Measurements from ENCODE around the gene CFAP74.

The CFAP74 gene

DNA sequence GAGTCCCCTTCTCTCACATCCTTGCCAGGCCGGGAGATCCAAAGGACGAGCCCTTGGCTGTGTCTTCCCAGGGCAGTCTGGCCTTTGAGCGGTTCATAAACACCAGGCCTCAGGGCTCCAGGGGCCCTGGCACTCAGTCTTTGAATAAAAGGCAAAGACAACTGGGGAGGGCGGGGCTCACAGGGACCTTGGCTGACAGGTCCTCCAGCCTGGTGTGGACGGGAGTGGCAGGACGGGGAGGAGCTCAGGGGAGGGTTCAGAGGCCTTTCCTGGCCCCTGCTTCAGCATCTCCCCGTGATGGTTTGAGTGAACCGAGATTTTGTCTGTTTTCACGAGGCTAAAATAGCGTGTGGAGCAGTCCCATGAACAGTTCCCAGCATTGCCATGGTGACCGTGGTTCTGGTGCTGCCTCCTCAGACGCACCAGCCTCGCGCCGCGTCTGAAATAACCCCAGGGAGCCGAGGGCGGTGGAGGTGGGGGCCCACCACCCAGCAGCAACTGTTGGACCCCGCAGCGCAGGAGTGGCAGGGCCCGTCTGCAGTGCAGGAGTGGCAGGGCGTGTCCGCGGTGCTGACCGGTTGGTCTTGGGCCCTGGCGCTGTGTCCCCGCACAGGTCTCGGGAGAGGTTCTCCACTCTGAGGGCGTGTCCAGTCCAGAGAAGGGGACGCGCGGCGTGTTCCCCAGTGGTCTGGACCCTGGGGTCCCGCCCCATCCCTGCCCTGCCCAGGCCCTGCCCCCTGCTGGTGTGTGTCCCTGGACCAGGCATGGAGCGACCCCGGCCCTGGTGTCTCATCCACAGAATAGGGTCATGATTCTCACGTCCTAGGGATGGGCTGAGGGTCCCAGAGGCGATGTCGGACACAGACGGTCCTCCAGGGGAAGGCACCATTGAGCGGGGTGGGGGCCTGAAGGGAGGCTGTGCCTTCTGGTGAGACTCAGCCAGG, 39.5 kb upstream of the CFAP74 start:
- DNase-seq: no peak

DNA sequence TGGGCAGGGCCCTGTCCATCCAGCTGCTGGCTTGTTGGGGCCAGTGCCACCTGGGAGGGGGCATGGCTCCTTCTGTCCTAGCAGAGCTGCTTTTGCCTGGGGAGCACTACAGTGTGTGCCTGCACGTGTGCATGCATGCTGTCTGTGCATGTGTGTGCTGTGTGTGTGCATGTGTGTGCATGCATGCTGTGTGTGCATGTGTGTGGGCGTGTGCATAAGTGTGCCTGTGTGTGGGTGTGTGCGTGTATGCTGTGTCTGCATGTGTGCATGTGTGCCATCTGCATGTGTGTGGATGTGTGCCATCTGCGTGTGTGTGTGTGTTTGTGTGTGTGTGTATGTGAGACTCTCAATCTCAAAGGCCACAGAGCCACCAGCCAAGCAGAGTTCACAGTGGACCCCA, 38.3 kb upstream of the CFAP74 start:
- DNase-seq: no peak

DNA sequence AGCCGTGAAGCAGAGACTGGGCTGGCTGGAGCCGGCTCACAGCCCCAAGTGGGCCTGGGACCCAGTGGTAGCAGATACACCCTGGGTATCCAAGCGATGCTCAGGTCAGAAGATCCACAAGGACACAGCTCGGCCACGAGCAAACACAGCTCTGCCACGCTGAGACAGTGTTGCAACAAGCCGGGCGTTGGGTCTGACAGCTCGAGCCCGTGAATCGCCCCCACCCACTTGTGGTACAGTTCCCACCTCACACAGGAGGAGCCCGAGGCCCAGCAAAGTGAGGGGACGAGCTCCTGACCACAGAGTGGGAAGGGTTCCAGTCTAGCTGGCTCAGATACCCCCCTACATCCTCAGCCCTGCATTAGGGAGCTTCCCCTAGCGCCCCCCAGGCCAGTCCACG, 37.7 kb upstream of the CFAP74 start:
- DNase-seq: no peak

DNA sequence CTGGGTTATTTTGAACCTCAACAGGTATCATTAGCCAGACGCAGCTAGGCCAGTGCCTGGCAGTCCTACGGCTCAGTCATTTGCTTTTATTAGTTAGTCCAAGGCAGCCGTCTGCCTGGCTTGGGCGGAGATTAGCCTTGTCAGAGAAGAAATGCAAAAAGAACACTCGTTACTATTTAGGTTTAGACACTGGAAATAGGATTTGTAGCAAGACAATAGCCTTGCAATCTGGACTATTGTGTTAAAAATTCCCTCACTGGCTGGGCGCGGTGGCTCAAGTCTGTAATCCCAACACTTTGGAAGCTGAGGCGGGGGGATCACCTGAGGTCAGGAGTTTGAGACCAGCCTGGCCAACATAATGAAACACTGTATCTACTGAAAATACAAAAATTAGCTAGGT, 35.7 kb upstream of the CFAP74 start:
- no peak for DNase-seq

DNA sequence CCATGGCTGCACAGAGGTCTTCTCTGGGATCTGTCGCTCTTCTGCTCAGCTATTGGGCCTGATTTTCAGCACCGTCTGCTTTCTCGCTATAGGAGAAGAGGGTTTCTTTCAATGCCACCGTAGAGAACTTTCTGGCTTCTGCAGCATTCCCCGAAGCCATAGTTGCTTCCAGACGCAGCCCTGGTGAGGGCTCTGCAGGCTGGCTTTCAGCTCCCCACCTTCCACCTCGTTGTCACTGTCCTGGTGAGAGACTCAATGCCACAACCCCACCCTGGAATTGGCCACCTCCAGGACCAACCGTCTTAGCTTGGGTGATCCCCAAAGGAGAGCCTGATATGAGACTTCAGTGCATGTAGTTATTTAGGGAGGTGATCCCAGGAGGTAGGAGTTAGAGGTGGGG, 34.6 kb upstream of the CFAP74 start:
- DNase-seq: no peak

DNA sequence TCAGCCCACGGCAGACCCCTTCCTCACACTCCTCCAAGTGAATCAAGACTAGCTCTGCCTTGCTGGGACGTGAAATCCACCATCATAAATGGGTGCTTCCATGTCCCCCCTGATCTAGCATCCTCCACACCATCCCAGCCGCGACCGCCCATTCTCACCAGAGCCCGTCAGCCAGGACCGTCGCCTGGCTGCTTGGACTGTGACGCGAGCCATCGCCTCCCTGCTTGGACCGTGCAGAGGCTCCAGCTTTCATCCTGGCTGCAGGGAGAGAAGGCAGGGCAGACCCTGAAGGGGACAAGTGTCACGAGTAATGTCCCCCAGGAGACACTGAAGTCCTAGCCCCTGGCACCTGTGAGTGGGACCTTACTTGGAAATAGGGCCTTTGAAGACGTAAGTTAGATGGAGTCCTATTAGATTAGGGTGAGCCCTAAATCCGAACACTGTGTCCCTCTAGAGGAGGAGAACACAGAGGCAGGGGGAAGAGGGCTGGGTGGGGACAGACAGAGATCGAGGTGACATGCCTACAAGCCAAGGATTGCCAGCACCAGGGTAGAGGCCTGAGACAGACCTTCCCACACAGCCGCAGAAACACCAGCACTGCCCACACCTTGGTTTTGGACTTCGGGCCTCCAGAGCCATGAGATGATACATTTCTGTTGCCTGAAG, 33.9 kb upstream of the CFAP74 start:
- no peak for DNase-seq

DNA sequence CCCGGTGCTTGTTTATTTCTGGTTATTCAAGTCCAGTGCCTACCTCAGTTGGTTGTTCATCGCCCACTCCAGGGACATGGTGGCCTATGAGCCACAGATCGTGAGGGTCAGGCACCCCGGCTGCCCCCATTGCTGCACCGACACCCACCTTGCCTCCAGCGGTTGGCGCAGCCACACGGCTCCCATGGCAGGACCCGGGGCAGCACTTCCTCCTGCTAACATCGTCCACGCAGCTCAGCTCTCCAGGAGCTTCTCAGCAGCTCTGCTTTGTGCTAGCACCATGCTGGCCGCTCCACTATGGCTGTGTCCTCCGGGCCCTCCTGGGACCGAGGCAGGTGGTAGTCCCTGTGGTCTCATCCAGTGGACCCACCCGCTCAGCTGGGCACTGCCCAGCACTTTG, 32.7 kb upstream of the CFAP74 start:
- DNase-seq: no peak

DNA sequence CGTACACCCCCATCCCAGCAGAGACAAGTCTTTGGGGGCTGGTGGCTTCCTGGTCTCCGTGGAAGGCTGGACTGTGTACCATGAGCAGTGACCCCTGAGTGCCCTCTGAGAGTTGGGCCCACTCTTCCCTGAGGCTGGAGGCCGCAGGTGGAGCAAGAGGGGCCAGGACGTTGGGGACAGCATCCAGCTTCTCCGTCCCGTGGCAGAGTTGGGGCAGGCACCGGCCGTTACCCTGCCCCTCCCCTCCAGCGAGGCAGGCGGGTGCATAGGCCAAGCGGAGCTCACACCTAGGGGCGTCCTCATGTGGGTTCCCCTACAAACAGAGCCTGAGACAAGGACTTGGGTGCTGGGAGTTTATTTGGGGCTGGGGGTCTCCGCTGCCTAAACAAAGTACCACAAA, 29.6 kb upstream of the CFAP74 start:
- DNase-seq: no peak

DNA sequence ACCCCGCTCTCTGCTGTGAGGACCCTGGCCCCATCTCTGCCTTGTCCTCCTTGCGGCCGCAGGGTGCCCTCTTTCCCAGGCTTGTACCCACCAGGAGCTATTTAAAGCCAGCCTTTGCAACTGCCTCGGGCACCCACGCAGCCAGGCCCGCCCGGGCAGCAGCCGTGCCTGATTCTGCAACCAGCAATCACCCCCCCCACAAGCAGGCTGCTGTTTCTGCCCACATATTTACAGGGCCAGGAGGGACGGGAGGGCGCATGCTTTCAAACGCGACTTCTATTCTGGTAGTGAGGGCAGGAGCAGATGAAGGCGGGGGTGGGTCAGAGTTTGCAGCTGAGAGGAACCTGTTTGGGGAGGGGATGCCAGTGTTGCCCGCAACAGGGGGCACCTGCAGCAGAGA, 29.2 kb upstream of the CFAP74 start:
- DNase-seq: no peak

DNA sequence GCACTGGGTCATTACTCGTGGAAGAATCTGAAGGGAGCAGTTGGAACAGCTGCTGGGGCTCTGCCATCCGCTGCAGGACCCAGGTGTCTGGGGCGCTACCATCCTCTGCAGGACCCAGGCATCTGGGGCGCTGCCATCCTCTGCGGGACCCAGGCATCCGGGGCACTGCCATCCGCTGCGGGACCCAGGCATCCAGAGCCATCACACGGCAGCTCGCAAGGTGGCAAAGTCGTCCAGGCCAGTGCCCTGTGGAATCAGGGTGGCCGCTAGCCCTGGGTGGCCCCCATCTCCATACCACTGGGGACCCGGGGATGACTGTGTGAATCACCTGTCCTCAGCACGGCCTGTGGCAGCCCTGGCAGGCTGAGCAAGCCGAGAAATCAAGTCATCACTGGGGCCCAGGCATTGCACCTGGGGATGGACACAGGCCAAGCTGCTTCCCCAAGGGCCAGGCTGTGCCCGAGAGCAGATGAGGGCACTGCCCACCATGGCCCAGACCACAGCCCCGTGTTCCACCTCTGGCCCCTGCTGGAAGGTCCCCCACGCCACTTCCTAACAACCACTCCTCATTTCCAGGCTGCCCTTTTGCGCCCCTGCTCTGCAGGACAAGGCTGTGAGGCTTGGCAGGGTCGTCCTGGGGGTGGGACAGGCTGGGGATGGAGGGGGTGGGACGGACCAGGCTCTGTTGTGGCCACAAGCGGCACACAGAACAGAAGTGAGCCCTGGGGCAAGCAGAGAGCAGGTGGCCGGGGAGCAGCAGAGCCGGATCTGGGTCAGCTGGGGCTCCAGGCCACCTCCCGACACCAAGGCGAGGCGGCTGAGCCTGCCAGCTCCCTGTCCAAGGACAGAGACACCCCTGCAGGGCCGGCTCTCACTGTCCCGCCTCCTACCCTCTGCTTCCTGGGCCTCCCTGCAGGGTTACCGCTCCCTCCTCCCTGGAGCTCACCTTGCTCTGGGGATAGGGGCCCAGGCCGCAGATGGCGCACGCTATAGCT, 28.3 kb upstream of the CFAP74 start:
- no peak for DNase-seq

DNA sequence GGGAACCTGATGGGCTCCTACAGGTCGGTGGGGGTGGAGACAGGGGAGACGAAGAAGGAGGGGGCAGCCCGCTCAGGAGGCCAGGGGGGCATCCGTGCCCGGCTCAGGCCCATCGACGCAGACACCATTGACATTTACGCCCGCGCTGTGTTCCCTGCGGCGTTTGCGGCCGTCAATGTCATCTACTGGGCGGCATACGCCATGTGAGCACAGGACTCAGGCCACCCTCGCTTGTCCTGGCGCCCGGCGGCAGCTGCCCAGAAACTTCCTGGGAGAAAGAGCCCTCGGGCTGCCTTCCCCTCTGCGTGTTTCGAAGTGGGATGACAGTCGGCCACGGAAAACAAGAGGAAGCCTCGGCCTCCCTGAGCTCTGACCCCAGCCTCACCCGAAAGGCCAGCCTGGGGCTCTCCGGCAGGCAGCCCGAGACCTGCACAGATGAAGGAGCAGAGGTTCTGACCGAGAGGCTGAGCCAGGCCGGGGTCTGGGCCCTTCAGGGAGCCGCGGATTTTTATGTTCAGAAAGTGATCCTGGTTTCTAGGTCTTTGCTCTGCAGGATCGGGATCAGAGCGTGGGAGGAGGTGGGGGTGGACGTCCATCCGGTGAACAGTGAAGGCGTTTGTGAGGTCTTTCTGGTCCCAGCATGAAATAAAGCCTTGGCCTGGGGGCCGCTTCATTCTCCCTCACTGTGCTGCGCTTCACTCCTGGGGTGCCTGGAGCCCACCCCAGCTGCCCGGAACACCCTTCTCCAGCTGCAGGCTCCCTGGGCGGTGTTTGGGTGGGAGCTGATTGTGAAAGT, 26.7 kb upstream of the CFAP74 start:
- no peak for DNase-seq

DNA sequence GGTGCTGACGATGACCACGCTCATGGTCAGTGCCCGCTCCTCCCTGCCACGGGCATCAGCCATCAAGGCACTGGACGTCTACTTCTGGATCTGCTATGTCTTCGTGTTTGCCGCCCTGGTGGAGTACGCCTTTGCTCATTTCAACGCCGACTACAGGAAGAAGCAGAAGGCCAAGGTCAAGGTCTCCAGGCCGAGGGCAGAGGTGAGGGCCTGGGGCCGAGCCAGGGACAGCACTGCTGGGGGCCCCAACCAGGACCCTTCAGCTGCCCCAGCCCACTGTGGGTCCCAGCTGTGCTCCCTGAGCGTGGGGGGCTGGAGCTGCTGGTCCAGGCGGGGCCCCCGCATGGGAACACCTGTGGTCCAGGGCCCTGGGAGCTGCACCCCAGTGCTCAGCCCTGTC, 26.0 kb upstream of the CFAP74 start:
- DNase-seq: no peak

DNA sequence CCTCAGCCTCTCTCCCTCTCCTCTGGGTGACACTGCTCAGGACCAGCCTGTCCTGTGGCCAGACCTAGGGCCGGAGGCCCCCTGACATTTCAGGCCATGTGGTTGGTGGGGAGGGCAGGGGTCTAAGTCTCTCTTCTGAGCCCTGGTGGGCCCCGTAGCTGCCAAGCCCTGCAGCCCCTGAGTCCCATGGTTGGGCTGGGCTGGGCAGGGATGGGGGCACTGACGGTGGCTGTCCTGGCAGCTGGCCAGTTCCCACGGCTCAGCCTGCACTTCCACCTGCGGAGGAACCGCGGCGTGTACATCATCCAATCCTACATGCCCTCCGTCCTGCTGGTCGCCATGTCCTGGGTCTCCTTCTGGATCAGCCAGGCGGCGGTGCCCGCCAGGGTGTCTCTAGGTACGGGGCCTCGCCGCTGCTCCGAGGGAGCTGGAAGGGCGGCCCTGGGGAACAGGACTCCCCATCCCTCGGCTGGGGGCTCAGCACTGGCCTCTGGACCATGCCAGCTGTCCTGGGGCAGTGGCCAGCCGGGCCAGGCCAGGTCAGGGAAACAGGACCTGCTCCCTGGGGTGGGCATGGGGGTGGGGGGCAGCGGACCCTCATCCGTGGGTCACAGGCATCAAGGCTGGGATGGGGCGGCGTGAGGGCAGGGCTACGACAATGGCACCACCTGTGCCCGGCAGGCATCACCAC, 25.4 kb upstream of the CFAP74 start:
- no peak for DNase-seq

DNA sequence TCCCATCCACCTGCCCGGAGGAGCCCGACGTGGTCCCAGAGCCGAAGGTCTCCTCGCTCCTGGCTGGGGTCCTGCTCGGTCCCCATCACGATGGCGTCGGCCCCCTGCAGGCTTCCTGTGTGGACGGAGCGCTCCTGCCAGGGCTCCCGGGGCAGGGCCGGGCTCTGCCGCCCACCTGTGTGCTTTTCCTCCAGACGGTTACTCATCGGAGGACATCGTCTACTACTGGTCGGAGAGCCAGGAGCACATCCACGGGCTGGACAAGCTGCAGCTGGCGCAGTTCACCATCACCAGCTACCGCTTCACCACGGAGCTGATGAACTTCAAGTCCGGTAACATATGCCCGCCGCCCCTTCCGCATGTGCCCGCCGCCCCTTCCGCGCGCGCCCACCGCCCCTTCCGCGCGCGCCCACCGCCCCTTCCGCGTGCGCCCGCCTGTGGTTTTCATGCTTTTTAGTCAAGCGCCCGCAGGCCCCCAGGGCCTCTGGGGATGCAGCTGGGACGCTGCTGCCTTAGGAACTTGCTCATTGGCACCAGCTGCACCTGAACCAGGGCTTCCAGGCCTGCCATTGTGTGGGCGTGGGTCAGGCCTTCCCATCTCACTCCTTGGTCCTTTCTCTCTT, 24.5 kb upstream of the CFAP74 start:
- no peak for DNase-seq

DNA sequence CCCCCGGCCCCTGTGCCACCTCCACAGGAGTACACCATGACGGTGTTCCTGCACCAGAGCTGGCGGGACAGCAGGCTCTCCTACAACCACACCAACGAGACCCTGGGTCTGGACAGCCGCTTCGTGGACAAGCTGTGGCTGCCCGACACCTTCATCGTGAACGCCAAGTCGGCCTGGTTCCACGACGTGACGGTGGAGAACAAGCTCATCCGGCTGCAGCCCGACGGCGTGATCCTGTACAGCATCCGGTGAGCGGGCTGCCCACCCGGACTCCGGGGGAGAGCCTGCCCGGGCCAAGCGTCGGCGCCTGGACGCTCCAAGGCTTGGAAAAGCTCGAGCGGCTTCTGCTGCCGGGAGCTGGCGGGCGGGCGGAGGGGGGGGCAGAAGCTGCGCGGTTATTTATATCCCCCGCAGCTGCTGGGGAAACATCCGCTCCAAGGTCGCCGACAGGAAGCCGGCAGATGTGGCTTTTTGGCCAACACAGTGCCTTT, 21.9 kb upstream of the CFAP74 start:
- DNase-seq: no peak

DNA sequence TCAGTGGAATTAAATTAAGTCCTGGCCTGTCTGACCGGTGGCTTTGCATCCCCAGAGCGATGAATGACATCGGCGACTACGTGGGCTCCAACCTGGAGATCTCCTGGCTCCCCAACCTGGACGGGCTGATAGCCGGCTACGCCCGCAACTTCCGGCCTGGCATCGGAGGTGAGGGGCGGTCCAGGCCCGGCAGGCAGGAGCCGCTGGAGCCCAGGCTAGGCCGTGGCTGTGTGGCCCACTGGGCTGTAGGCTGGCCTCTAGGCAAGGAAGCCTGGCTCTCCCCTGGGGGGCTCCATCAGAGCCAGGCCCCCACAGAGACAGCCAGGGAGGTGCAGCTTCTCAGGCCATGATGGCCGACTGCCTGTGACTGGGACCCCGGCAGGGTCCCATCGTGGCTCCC, 21.3 kb upstream of the CFAP74 start:
- no peak for DNase-seq

DNA sequence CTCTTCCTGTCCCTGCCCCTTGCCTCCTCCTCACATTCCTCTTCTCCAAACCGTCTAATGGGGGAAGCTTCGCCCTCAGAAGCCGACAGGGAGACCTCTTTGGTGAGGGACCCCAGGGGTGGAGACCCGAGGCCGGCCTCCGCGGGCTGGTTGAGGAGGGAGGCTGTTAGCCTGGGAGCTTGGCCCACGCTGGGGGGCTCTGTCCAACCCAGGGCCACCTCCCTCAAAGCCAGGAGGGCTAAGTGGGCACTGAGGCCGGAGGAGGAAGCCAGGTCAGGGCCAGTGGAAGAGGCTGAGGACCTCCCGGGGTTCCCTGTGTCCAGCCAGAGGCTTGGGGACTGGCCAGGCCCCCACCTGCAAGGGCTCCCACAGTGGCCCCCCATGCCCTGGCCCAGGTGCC, 20.9 kb upstream of the CFAP74 start:
- DNase-seq: no peak

DNA sequence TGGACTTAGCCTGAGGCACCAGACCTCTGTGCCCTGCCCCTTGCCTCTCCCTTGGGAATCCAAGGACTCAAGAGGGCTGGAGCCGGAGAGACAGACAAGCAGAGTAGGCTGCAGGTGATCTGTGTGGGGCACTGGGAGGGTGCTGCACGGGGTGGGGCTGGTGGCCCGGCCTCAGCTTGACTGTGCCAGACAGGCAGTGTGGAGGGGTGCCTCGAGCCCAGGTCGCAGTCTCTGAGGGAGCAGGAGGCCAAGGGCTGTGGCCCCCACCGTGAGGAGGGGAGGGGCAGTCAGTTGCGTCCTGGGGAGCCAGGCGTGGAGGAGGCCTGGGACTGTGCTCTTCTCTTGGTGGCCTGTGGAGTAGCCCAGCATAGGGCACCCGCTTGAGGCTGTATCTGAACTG, 19.6 kb upstream of the CFAP74 start:
- DNase-seq: no peak

DNA sequence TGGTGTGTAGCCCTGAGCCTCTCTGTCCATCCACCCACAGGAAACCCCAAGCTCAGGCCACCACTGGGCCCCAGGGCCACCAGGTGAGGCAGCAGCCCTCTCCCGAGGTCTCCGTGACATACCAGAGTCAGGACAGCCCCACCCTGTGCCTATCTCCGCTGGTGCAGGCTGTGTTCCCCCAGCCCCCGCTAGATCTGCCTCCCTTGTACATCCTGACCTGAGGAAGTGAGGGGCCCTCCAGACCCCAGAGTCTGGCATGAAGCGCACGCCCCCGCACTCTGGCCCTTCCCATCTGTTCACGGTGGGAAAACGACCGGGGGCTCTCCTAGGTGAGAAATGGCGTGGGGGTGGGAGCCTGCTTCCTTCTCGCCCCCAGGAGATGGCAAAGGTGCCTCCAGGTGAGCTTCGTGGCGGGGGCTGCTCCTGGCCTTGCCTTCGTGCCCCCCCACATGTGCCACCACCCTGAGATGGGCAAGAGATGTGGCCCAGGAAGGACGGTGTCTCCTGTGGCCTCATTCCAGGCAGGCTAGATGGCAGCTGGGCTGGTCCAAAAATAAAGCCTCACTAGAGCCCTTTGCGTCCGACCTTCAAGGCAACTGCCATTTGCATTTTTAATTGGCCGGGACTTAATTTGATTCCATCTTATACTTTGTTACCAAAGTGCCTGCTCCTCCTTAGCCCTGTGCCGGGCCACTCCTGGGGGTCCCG, 18.6 kb upstream of the CFAP74 start:
- no peak for DNase-seq

DNA sequence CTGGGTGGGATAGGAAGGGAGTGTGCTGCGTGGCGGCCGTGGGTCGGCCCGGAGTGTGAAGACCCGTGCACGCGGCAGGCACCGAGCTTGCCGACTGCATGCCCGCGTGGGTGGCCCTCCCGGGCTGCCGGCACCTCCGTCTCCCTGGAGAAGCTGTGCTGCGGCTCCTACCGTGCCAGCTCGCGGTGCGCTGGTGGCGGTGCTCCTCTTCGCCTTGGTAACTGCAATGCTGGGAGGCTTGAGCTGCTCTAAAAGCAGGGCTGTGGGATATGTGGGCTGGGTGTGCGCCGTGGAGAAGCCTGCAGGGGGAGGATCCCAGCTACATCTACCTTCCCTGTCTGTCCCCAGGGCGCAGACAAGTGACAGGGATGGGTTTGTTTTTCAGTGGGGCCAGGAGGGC, 18.0 kb upstream of the CFAP74 start:
- DNase-seq: no peak

DNA sequence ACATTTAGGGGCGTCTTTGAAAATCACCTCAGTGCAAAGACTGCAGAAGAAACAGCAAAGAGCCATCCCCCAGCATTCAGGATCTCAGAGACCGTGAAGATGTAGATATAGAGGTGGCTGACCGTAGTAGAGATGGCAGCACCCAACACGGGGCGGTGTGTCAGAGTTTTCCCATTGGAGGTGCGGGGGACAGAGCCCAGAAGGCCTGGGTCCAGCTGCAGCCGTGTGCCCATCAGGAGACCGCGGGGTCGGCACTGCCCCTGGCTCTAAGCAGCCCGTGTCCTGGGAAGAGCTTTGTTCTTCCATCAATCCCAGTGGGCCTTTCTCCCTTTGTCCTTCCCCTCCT, 16.7 kb upstream of the CFAP74 start:
- DNase-seq: no peak
